SK-N-SH (cell line): ENCODE results near the gene KPNA5. TPM values are rescaled to one million over a fixed set of nuclear protein-coding genes. Genes with fewer than 3 reads are reported as not detected.
A peak's percentile ranks its signal among the peaks of the same experiment; 100 is the strongest.

Source experiments
- CTCF ChIA-PET: fragments of 300-600, 350-600 bp; formaldehyde crosslinking; extraction: SDS; loops from one replicate; lab custom pipeline; 2021; lab: Yijun Ruan, JAX
- POLR2A ChIA-PET: fragments of 350-600 bp; sonication (Branson Sonifier 250); formaldehyde crosslinking; extraction: SDS; loops from one replicate; lab custom pipeline; 2020; ENCODE audit warnings: antibody characterized with exemption, inconsistent platforms; lab: Yijun Ruan, JAX
- DNase-seq: peaks from one replicate; pipeline ENCODE4 v3.0.0; 2012
- H2AFZ ChIP-seq: fragments of 200-600 bp; sonication (generic); 2 replicates; pipeline ENCODE4 v1.8.1; 2016; ENCODE audit warnings: antibody characterized with exemption, mild to moderate bottlenecking, low read depth
- H3F3A ChIP-seq: fragments of 200-600 bp; sonication (generic); replicated peaks from 2 replicates; pipeline ENCODE3; 2016; ENCODE audit warnings: antibody characterized with exemption, mild to moderate bottlenecking; ENCODE audit not compliant: insufficient read depth
- H3K27ac ChIP-seq, 2 experiments: fragments of 200-500 bp in 1 of 2; fragments of 200-600 bp in 1 of 2; sonication (Bioruptor generic) in 1 of 2; sonication (generic), shearing (Covaris generic) in 1 of 2; 2 replicates each; pipeline versions ENCODE4 v1.5.1 to v1.6.1; 2014 to 2016; ENCODE audit warnings: low read depth in 2 of 2, inconsistent platforms in 1 of 2, low read length in 1 of 2, mild to moderate bottlenecking in 1 of 2, mixed read lengths in 1 of 2
- H3K27me3 ChIP-seq: fragments of 200-600 bp; sonication (generic), shearing (Covaris generic); 2 replicates; pipeline ENCODE4 v1.6.1; 2016; ENCODE audit warnings: mixed run types; ENCODE audit not compliant: insufficient read depth
- H3K36me3 ChIP-seq, 2 experiments: fragments of 200-500 bp in 1 of 2; fragments of 200-600 bp in 1 of 2; sonication (Bioruptor generic) in 1 of 2; sonication (generic) in 1 of 2; replicated peaks in 1 of 2; 2 replicates each; pipeline versions ENCODE3 to v1.5.1; 2014 to 2016; ENCODE audit warnings: low read length in 1 of 2, mild to moderate bottlenecking in 1 of 2; ENCODE audit not compliant: insufficient read depth in 2 of 2, control insufficient read depth in 1 of 2
- H3K4me1 ChIP-seq, 2 experiments: fragments of 200-500 bp in 1 of 2; fragments of 200-600 bp in 1 of 2; sonication (Bioruptor generic) in 1 of 2; sonication (generic), shearing (Covaris generic) in 1 of 2; 2 replicates each; pipeline versions ENCODE4 v1.5.1 to v1.6.1; 2014 to 2016; ENCODE audit warnings: low read depth in 1 of 2, low read length in 1 of 2, mixed run types in 1 of 2; ENCODE audit not compliant: insufficient read depth in 2 of 2, control insufficient read depth in 1 of 2
- H3K4me2 ChIP-seq: fragments of 200-600 bp; sonication (generic), shearing (Covaris generic); 2 replicates; pipeline ENCODE4 v1.6.1; 2017; ENCODE audit warnings: mixed run types
- H3K4me3 ChIP-seq, 2 experiments: fragments of 200-500 bp in 1 of 2; fragments of 200-600 bp in 1 of 2; sonication (Bioruptor generic) in 1 of 2; sonication (generic), shearing (Covaris generic) in 1 of 2; 2 replicates each; pipeline versions ENCODE4 v1.5.1 to v1.8.1; 2014 to 2016; ENCODE audit warnings: low read depth in 2 of 2, inconsistent platforms in 1 of 2, low read length in 1 of 2, mild to moderate bottlenecking in 1 of 2, mixed read lengths in 1 of 2, moderate library complexity in 1 of 2
- H3K79me2 ChIP-seq: fragments of 200-600 bp; sonication (generic); 2 replicates; pipeline ENCODE4 v1.8.1; 2017; ENCODE audit warnings: mild to moderate bottlenecking; ENCODE audit not compliant: insufficient read depth
- H3K9ac ChIP-seq: fragments of 200-600 bp; sonication (generic); 2 replicates; pipeline ENCODE4 v1.6.1; 2017; ENCODE audit warnings: mixed run types
- H3K9me2 ChIP-seq: fragments of 200-600 bp; sonication (generic); 2 replicates; pipeline ENCODE4 v1.6.1; 2017; ENCODE audit warnings: mixed run types
- H3K9me3 ChIP-seq: fragments of 200-600 bp; sonication (generic); 2 replicates; pipeline ENCODE4 v1.6.1; 2017; ENCODE audit warnings: mixed run types, mild to moderate bottlenecking, moderate library complexity
- H4K20me1 ChIP-seq: fragments of 200-600 bp; sonication (generic); 2 replicates; pipeline ENCODE4 v1.6.1; 2017; ENCODE audit warnings: mild to moderate bottlenecking, mixed run types; ENCODE audit not compliant: insufficient read depth
- ELF1 ChIP-seq: IDR thresholded peaks from 2 replicates; pipeline ENCODE4 v1.4.0; 2012
- EP300 ChIP-seq, 2 experiments: IDR thresholded peaks; 2 replicates each; pipeline versions ENCODE4 v1.4.0 to v1.6.1; 2012; ENCODE audit warnings: borderline replicate concordance in 1 of 2, low read depth in 1 of 2, low read length in 1 of 2
- FOSL2 ChIP-seq: IDR thresholded peaks from 2 replicates; pipeline ENCODE4 v1.4.0; 2012; ENCODE audit warnings: low read depth, mild to moderate bottlenecking, moderate library complexity, borderline replicate concordance
- IRF3 ChIP-seq: fragments of 150-350 bp; IDR thresholded peaks from 2 replicates; pipeline ENCODE4 v1.6.1; 2016; ENCODE audit warnings: mild to moderate bottlenecking, low read depth, low read length
- MAX ChIP-seq: IDR thresholded peaks from 2 replicates; pipeline ENCODE4 v1.4.0; 2012; ENCODE audit warnings: low read depth
- MEF2A ChIP-seq: IDR thresholded peaks from 2 replicates; pipeline ENCODE4 v1.4.0; 2012; ENCODE audit warnings: low read depth, borderline replicate concordance
- MXI1 ChIP-seq: IDR thresholded peaks from 2 replicates; pipeline ENCODE4 v1.6.1; 2012; ENCODE audit warnings: mild to moderate bottlenecking, low read depth, low read length, improper control_type of control experiment
- NRF1 ChIP-seq: IDR thresholded peaks from 2 replicates; pipeline ENCODE4 v1.6.1; 2012; ENCODE audit warnings: low read depth, mild to moderate bottlenecking, low read length
- PBX3 ChIP-seq: IDR thresholded peaks from 2 replicates; pipeline ENCODE4; 2012
- POLR2AphosphoS5 ChIP-seq: IDR thresholded peaks from 2 replicates; pipeline ENCODE4 v1.6.1; 2012; ENCODE audit warnings: low read depth, low read length
- RAD21 ChIP-seq: IDR thresholded peaks from 2 replicates; pipeline ENCODE4 v1.6.1; 2012; ENCODE audit warnings: mild to moderate bottlenecking, low read length
- RCOR1 ChIP-seq: fragments of 150-350 bp; IDR thresholded peaks from 2 replicates; pipeline ENCODE4 v1.6.1; 2017; ENCODE audit warnings: antibody characterized with exemption, low read length
- REST ChIP-seq: IDR thresholded peaks from 2 replicates; pipeline ENCODE4 v1.6.1; 2012; ENCODE audit warnings: mild to moderate bottlenecking, low read depth, low read length, moderate library complexity
- RXRA ChIP-seq: IDR thresholded peaks from 2 replicates; pipeline ENCODE4 v1.4.0; 2012; ENCODE audit warnings: low read depth, mild to moderate bottlenecking, borderline replicate concordance
- SIN3A ChIP-seq: IDR thresholded peaks from 2 replicates; pipeline ENCODE4 v1.6.1; 2012; ENCODE audit warnings: low read depth, mild to moderate bottlenecking, low read length, moderate library complexity, borderline replicate concordance
- TAF1 ChIP-seq: IDR thresholded peaks from 2 replicates; pipeline ENCODE4 v1.6.1; 2012; ENCODE audit warnings: low read depth, mild to moderate bottlenecking, low read length, moderate library complexity, borderline replicate concordance
- TCF12 ChIP-seq: IDR thresholded peaks from 2 replicates; pipeline ENCODE4 v1.4.0; 2012
- USF1 ChIP-seq: IDR thresholded peaks from 2 replicates; pipeline ENCODE4 v1.4.0; 2012; ENCODE audit warnings: low read depth, borderline replicate concordance
- YY1 ChIP-seq: IDR thresholded peaks from 2 replicates; pipeline ENCODE4 v1.4.0; 2012; ENCODE audit warnings: low read depth, mild to moderate bottlenecking
- ZBTB33 ChIP-seq: IDR thresholded peaks from 2 replicates; pipeline ENCODE4 v1.4.0; 2012; ENCODE audit warnings: low read depth, borderline replicate concordance
- WGBS: methylation state at CpG from one replicate; pipeline ENCODE4 v1.1.6; 2017; ENCODE audit warnings: low lambda C conversion rate; 5-methylcytosine and 5-hydroxymethylcytosine counted together
- polyA plus RNA-seq, 3 experiments: library from polyadenylated mRNA; depleted of rRNA; stranded (reverse); fragments of >200 nt; gene quantifications; 2 replicates each; pipeline ENCODE4 v1.2.3, GENCODE V29; 2012

The KPNA5 gene
- polyA plus RNA-seq (2012; rRNA removed), result 1.9 and 2.3 TPM in 2 replicates
- polyA plus RNA-seq (2012; cell fraction: cytosol; rRNA removed), result 2.8 and 2.9 TPM in 2 replicates
- 1.6 and 3.8 TPM in 2 replicates for polyA plus RNA-seq (2012; cell fraction: nucleus; rRNA removed)

- Histone ChIP-seq H3K4me2 (peak within 1 kb of the TSS; percentile 88), H3K9ac (peak within 1 kb of the TSS; percentile 86), H3K9me2 (no peaks in the 10 kb centered on the region), H3K4me1 (no peaks in the 10 kb centered on the region; a peak in 1 of 4 replicates), H3K36me3 (peaks cover 0 to 3% of the 10 kb centered on the region in 2 experiments), H3K79me2 (peaks cover 43% of the 10 kb centered on the region), H3K4me3 (peak within 1 kb of the TSS; percentile 84 to 96), H4K20me1 (peaks cover under 1% of the 10 kb centered on the region; the same call in 1 of the 2 replicates), H3K27ac (peak within 1 kb of the TSS; percentile 93 to 97), H3K27me3 (no peaks in the 10 kb centered on the region), H3F3A (peaks cover 18% of the 10 kb centered on the region), H2AFZ (peak within 1 kb of the TSS; percentile 99), H3K9me3 (no peaks in the 10 kb centered on the region)
- peak; percentile 93 for DNase-seq
- WGBS, result under 1% methylated on average over 23 of the region's 69 CpGs
- POLR2A ChIA-PET, result interaction anchor here (0.9 to 1.3 kb wide), 3 partner anchors 13 to 82 kb away, joined by 3 read pairs; partner anchors contain the start of genes RSPH4A and ZUP1
- CTCF ChIA-PET, result no interaction called here
- TF ChIP-seq MXI1 (peak; percentile 62), FOSL2 (no peak), USF1 (no peak), RAD21 (no peak), RXRA (no peak), TAF1 (peak; percentile 83), PBX3 (peak; percentile 54; the same call in 1 of the 2 replicates), ZBTB33 (no peak), REST (0 out of 2 replicates have a peak, but pooled peaks have one; percentile 35), NRF1 (peak; percentile 50; the same call in 1 of the 2 replicates), SIN3A (peak; percentile 76), POLR2AphosphoS5 (peak; percentile 99), RCOR1 (0 out of 2 replicates have a peak, but pooled peaks have one; percentile 23), MAX (peak; percentile 50; the same call in 1 of the 2 replicates), EP300 (IDR thresholded peaks at IDR 0.05; ENCODE audit: borderline replicate concordance in 1 of 2, low read depth in 1 of 2, low read length in 1 of 2) (peak in 1 of 2 experiments; percentile 69; a peak in 1 of 4 replicates), ELF1 (no peak), YY1 (peak; percentile 96), MEF2A (no peak), TCF12 (peak; percentile 15; the same call in 1 of the 2 replicates), IRF3 (no peak)
Observed at GRCh38 chr6:116680880-116681672, at the start of gene KPNA5. KPNA5 (plus strand) TSS chr6:116681211; CDS start chr6:116681335, 124 bp downstream.
